Astrocyte of the spinal cord (primary cell): ENCODE measurements around the gene DHRS7B.

Experiments used
- DNase-seq: peaks from one replicate; pipeline ENCODE4 v3.0.0; 2011; ENCODE audit warnings: low read depth, low spot score
- H3K4me3 ChIP-seq: 2 replicates; pipeline ENCODE4 v1.5.1; 2011; ENCODE audit warnings: low read depth, mild to moderate bottlenecking, low read length, moderate library complexity
- CTCF ChIP-seq: IDR thresholded peaks from 2 replicates; pipeline ENCODE4 v1.5.1; 2012; ENCODE audit warnings: low read depth, mild to moderate bottlenecking, low read length, inconsistent platforms
- in situ Hi-C: cut with HindIII; loops from 2 replicates; pipeline ENCODE4 v1.10.0; 2017; ENCODE audit warnings: low sequenced_read_pairs

Gene DHRS7B

GRCh38 chr17:21174713-21175112 lies 47.9 kb downstream of the DHRS7B start:
- no peak overlapping the region for H3K4me3 ChIP-seq
- no peak for TF ChIP-seq CTCF
- in situ Hi-C loops: no loop called here
- DNase-seq: no peak

- H3K4me3 ChIP-seq: no peak overlapping the region
- no peak for DNase-seq
- no peak for TF ChIP-seq CTCF
- in situ Hi-C loops: no loop called here
Measured at GRCh38 chr17:21176773-21177395, 50.1 kb downstream of the DHRS7B start.

GRCh38 chr17:21177401-21177800 lies 50.6 kb downstream of the DHRS7B start:
- in situ Hi-C loops: no loop called here
- no peak for DNase-seq
- no peak overlapping the region for H3K4me3 ChIP-seq

GRCh38 chr17:21177854-21178600 lies 51.3 kb downstream of the DHRS7B start:
- H3K4me3 ChIP-seq: no peak overlapping the region
- in situ Hi-C loops: no loop called here
- DNase-seq: no peak
- TF ChIP-seq CTCF: no peak

More at GRCh38 chr17:21177401-21177800, 50.6 kb downstream of the DHRS7B start:
- no peak for TF ChIP-seq CTCF

GRCh38 chr17:21183468-21183867 lies 56.7 kb downstream of the DHRS7B start:
- no peak overlapping the region for H3K4me3 ChIP-seq
- no peak for TF ChIP-seq CTCF
- in situ Hi-C loops: no loop called here
- no peak for DNase-seq

GRCh38 chr17:21184570-21184969 lies 57.8 kb downstream of the DHRS7B start:
- DNase-seq: no peak
- H3K4me3 ChIP-seq: no peak overlapping the region
- no peak for TF ChIP-seq CTCF
- in situ Hi-C loops: no loop called here
